HepG2 (cell line): Measurements from ENCODE around the gene PEX10.

Source experiments
- CTCF ChIP-seq: sonication (generic); formaldehyde crosslinking; IDR thresholded peaks from 2 replicates; pipeline ENCODE4 v1.5.0; 2020; ENCODE audit warnings: mild to moderate bottlenecking, missing genetic modification reagents, moderate library complexity
- ELK4 ChIP-seq: sonication (generic); formaldehyde crosslinking; IDR thresholded peaks from 2 replicates; pipeline ENCODE4 v1.9.0; 2021; ENCODE audit warnings: missing genetic modification reagents, borderline replicate concordance
- FOSL2 ChIP-seq: sonication (generic); formaldehyde crosslinking; IDR thresholded peaks from 2 replicates; pipeline ENCODE4 v1.4.0; 2020; ENCODE audit warnings: missing genetic modification reagents
- HDAC2 ChIP-seq: sonication (generic); formaldehyde crosslinking; IDR thresholded peaks from 2 replicates; pipeline ENCODE4 v1.4.0; 2020; ENCODE audit warnings: missing genetic modification reagents
- KAT7 ChIP-seq: IDR thresholded peaks from 2 replicates; pipeline ENCODE4 v1.6.1; 2018; ENCODE audit warnings: borderline replicate concordance, missing compliant biosample characterization
- MTF2 ChIP-seq: sonication (generic); formaldehyde crosslinking; IDR thresholded peaks from 2 replicates; pipeline ENCODE4 v1.5.0; 2020; ENCODE audit warnings: missing genetic modification reagents, borderline replicate concordance
- POLR2A ChIP-seq, 2 experiments: IDR thresholded peaks; 2 replicates each; pipeline ENCODE4 v1.6.1; 2011; ENCODE audit warnings: low read depth in 2 of 2, low read length in 2 of 2, mild to moderate bottlenecking in 1 of 2, moderate library complexity in 1 of 2; ENCODE audit not compliant: insufficient read depth in 1 of 2
- SNAPC5 ChIP-seq: sonication (generic); formaldehyde crosslinking; IDR thresholded peaks from 2 replicates; pipeline ENCODE4 v1.8.1; 2023; ENCODE audit warnings: mild to moderate bottlenecking, missing genetic modification reagents, borderline replicate concordance
- TEAD2 ChIP-seq: sonication (generic); formaldehyde crosslinking; IDR thresholded peaks from 2 replicates; pipeline ENCODE4 v1.9.0; 2021; ENCODE audit warnings: missing genetic modification reagents
- ZMYM3 ChIP-seq: sonication (generic); formaldehyde crosslinking; IDR thresholded peaks from 2 replicates; pipeline ENCODE4 v1.5.1; 2020; ENCODE audit warnings: mild to moderate bottlenecking, missing genetic modification reagents
- ZNF335 ChIP-seq: sonication (generic); formaldehyde crosslinking; IDR thresholded peaks from 2 replicates; pipeline ENCODE4 v1.4.0; 2020; ENCODE audit warnings: missing genetic modification reagents
- ZNF362 ChIP-seq: sonication (generic); formaldehyde crosslinking; IDR thresholded peaks from 2 replicates; pipeline ENCODE4 v1.4.0; 2020; ENCODE audit warnings: missing genetic modification reagents, mild to moderate bottlenecking, borderline replicate concordance
- ZNF781 ChIP-seq: sonication (generic); formaldehyde crosslinking; IDR thresholded peaks from 2 replicates; pipeline ENCODE4 v1.5.1; 2020; ENCODE audit warnings: borderline replicate concordance, mild to moderate bottlenecking, missing genetic modification reagents; ENCODE audit errors: not compliant biosample characterization

GRCh38 chr1:2400950-2401649 lies 11.3 kb downstream of the PEX10 start:
- TF ChIP-seq ELK4 (CRISPR knock-in tag) = no peak
- no peak for TF ChIP-seq ZMYM3 (CRISPR knock-in tag)
- TF ChIP-seq SNAPC5 = no peak
- no peak for TF ChIP-seq CTCF (CRISPR knock-in tag)
- TF ChIP-seq MTF2 (CRISPR knock-in tag) = no peak
- no peak for TF ChIP-seq ZNF781 (CRISPR knock-in tag)
- no peak for TF ChIP-seq FOSL2 (CRISPR knock-in tag)
- TF ChIP-seq ZNF362 (CRISPR knock-in tag) = no peak
- no peak for TF ChIP-seq ZNF335
- TF ChIP-seq POLR2A (IDR thresholded peaks at IDR 0.05; ENCODE audit: insufficient read depth in 1 of 2, low read depth in 2 of 2, low read length in 2 of 2) = no peak
- TF ChIP-seq TEAD2 = no peak
- TF ChIP-seq HDAC2 (CRISPR knock-in tag) = no peak
- no peak for TF ChIP-seq KAT7 (CRISPR knock-in tag)
